ENCODE measurements around the gene CADM1. TPM values are rescaled to one million over a fixed set of nuclear protein-coding genes. Genes with fewer than 3 reads are reported as not detected.

Gene CADM1
- total and polyA plus RNA-seq, 7 donors: 0.69 to 25.2 (median 15.6) TPM

DNA sequence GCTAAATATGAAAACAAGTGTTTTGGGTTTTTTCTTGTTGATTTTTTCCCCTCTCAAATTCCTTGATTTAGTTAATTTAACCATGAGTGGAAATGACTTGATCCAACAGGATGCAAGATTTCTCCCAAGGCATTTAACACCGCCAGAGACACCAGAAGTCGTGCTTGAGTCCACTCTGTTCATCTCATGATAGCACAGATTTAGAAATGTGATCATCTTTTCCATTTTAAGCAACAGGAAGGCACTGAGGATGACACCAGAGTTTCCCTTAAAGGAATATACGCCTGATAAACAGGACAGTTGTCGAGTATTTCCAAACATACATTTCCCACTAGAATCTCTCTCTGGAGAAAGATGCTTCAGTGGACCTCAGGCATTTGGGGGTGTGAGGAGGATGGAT, 318.7 kb downstream of the CADM1 start:
- DNase-seq: no peak
- Histone ChIP-seq H3K4me1 (no peaks in the 10 kb centered on the region), H3K9me3 (no peaks in the 10 kb centered on the region), H3K36me3 (no peaks in the 10 kb centered on the region), H3K4me3 (no peak overlapping the region), H3K27me3 (no peaks in the 10 kb centered on the region), H3K27ac (no peak overlapping the region)
- 78 to 90% methylated on average over 4 of the region's 4 CpGs for WGBS, 2 donors
- TF ChIP-seq, protein P1, sequence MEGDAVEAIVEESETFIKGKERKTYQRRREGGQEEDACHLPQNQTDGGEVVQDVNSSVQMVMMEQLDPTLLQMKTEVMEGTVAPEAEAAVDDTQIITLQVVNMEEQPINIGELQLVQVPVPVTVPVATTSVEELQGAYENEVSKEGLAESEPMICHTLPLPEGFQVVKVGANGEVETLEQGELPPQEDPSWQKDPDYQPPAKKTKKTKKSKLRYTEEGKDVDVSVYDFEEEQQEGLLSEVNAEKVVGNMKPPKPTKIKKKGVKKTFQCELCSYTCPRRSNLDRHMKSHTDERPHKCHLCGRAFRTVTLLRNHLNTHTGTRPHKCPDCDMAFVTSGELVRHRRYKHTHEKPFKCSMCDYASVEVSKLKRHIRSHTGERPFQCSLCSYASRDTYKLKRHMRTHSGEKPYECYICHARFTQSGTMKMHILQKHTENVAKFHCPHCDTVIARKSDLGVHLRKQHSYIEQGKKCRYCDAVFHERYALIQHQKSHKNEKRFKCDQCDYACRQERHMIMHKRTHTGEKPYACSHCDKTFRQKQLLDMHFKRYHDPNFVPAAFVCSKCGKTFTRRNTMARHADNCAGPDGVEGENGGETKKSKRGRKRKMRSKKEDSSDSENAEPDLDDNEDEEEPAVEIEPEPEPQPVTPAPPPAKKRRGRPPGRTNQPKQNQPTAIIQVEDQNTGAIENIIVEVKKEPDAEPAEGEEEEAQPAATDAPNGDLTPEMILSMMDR (IDR thresholded peaks at IDR 0.05): no peak
- no peak for TF ChIP-seq POLR2AphosphoS5 (IDR thresholded peaks at IDR 0.05)
- no peak for TF ChIP-seq POLR2A (IDR thresholded peaks at IDR 0.05)
- TF ChIP-seq EP300 (IDR thresholded peaks at IDR 0.05): no peak
- intact Hi-C loops (cut with DNase I): no loop called here

DNA sequence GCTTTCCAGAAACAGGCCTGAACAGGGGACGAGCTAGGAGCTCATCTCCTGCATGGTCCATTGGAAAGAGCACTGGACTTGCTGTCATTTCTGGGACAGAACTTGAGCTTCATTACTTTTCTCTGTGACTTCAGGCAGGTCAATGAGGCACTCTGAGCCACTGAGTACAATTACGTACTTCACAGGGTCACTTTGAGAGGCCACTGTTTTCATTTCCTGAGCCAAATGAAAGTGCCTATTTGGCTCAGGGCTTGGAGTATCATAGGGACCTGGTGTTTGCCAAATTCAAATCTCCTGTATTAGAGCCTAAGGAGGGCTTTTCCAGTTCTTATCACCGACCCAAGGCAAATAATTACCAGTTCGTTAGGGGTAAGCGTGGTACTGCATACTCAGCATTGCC, 319.3 kb downstream of the CADM1 start:
- Histone ChIP-seq H3K4me3 (no peak overlapping the region), H3K27ac (no peak overlapping the region), H3K4me1 (no peaks in the 10 kb centered on the region), H3K9me3 (no peaks in the 10 kb centered on the region), H3K27me3 (no peaks in the 10 kb centered on the region), H3K36me3 (no peaks in the 10 kb centered on the region)
- WGBS, 2 donors: 91 to 93% methylated on average over 5 of the region's 5 CpGs
- no peak for DNase-seq
- intact Hi-C loops (cut with DNase I): no loop called here
- TF ChIP-seq, protein P1 (IDR thresholded peaks at IDR 0.05): no peak
- TF ChIP-seq POLR2A (IDR thresholded peaks at IDR 0.05) (no peak), EP300 (IDR thresholded peaks at IDR 0.05) (no peak), POLR2AphosphoS5 (IDR thresholded peaks at IDR 0.05) (no peak)

DNA sequence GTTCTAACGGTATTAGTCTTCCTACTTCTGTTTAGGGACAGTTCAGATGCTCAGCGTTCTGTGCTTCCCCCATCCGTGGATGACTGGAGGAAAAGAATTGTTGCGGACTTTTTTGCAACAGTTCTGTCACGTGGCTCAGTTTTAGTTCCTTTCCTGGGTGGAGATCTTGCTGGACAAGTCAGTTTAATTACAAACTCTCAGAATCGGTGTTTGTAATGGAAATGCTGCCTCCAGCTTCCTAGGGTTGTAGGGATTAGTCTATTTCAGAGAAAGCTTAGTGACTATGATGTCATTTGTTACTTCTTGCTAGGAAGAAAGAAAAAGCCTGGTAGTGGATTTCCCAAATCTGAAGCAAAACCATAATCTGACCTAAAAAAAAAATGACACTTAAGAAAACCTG, 320.4 kb downstream of the CADM1 start:
- H3K4me1 ChIP-seq: no peaks in the 10 kb centered on the region
- WGBS, 2 donors: 79 to 84% methylated on average over 6 of the region's 6 CpGs
- TF ChIP-seq, protein P1 (IDR thresholded peaks at IDR 0.05): no peak
- no peak for TF ChIP-seq POLR2AphosphoS5 (IDR thresholded peaks at IDR 0.05)
- TF ChIP-seq POLR2A (IDR thresholded peaks at IDR 0.05): no peak
- no peak for TF ChIP-seq EP300 (IDR thresholded peaks at IDR 0.05)
- no peak overlapping the region for H3K4me3 ChIP-seq
- no peaks in the 10 kb centered on the region for H3K27me3 ChIP-seq
- intact Hi-C loops (cut with DNase I): no loop called here
- no peak overlapping the region for H3K27ac ChIP-seq
- no peaks in the 10 kb centered on the region for H3K9me3 ChIP-seq
- no peaks in the 10 kb centered on the region for H3K36me3 ChIP-seq
- DNase-seq: no peak

DNA sequence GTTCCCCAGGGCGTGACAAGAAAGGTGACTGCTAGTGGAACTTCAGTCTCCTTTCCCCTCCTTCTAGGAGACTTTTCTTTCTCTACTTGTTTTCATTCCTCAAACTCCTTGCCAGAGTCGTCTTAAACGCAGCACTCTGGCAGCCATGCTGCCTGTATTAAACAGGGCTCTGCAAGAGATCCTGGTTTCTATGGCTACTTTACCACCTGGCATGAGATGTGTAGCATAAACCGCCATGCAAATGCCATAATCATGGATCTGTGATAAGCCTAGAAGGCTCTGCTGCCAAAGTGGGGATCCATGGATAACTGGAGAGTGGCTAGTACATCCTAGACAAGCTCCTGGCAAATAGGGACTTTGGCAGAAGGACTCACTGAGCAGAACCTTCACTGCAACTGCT, 321.1 kb downstream of the CADM1 start:
- Histone ChIP-seq H3K9me3 (no peaks in the 10 kb centered on the region), H3K4me1 (no peaks in the 10 kb centered on the region), H3K4me3 (no peak overlapping the region), H3K27ac (no peak overlapping the region), H3K27me3 (no peaks in the 10 kb centered on the region), H3K36me3 (no peaks in the 10 kb centered on the region)
- DNase-seq: no peak
- WGBS, 2 donors: 86 to 88% methylated on average over 4 of the region's 4 CpGs
- TF ChIP-seq EP300 (IDR thresholded peaks at IDR 0.05) (no peak), POLR2AphosphoS5 (IDR thresholded peaks at IDR 0.05) (no peak), POLR2A (IDR thresholded peaks at IDR 0.05) (no peak)
- TF ChIP-seq, protein P1 (IDR thresholded peaks at IDR 0.05): no peak
- intact Hi-C loops (cut with DNase I): no loop called here

DNA sequence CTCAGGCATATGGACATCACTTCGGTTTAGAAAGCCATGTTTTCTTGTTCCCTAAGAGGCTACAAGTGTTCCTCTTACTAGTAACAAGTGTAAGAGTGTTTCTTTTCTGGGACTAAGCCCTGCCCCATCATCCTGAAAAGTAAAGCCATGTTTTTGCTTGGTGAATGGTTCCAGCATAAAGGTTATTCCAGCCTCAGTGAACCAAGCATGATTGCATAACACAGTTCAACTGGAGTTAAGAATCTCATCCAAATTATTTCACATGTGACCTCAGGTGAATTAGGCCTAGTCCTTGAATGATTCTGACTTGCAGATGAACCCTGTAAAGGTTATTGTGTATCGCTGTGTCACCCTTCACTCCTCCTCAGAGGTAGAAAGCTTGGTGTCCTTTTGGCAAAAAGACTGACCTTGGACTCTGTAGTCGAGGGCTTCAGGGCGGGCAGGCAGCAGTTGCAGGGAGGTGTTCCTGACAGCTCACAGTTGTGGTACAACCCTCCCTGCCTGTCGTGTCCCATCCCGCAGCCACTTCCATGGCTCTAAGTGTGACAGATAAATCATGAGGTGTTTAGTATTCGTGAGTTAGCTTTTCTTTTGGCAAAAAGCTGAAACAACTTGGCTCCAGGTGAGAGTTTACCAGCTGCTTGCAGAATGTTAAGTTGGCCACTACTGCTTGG, 321.8 kb downstream of the CADM1 start:
- Histone ChIP-seq H3K36me3 (no peaks in the 10 kb centered on the region), H3K27me3 (no peaks in the 10 kb centered on the region), H3K9me3 (no peaks in the 10 kb centered on the region), H3K4me3 (no peak overlapping the region), H3K4me1 (no peaks in the 10 kb centered on the region), H3K27ac (no peak overlapping the region)
- intact Hi-C loops (cut with DNase I): no loop called here
- WGBS, 2 donors: 84% methylated on average over 7 of the region's 7 CpGs
- DNase-seq: no peak
- TF ChIP-seq POLR2A (IDR thresholded peaks at IDR 0.05) (no peak), EP300 (IDR thresholded peaks at IDR 0.05) (no peak), POLR2AphosphoS5 (IDR thresholded peaks at IDR 0.05) (no peak)
- TF ChIP-seq, protein P1 (IDR thresholded peaks at IDR 0.05): no peak
